K562 (cell line): Measurements from ENCODE around the gene PLA2G4C. TPM values are rescaled to one million over a fixed set of nuclear protein-coding genes. Genes with fewer than 3 reads are reported as not detected.
A peak's percentile ranks its signal among the peaks of the same experiment; 100 is the strongest.

ENCODE experiments used
- ATAC-seq: fragments of 200-7000 bp; cut with Tn5 transposase; 3 replicates; pipeline ENCODE4 v1.9.1; 2020; ENCODE audit warnings: moderate library complexity
- BruUV-seq: library from RNA; stranded (reverse); fragments of 400-500 nt; replicated peaks from 2 replicates; lab custom pipeline; 2021; lab: Mats Ljungman, UMichigan
- CTCF ChIA-PET: fragments of 300-600 bp; formaldehyde crosslinking; extraction: SDS; loops from one replicate; lab custom pipeline; 2021; ENCODE audit warnings: low intra/inter-chr PET ratio; lab: Yijun Ruan, JAX
- POLR2A ChIA-PET: fragments of 300-600, 350-650 bp; sonication (Branson Sonifier 250); formaldehyde crosslinking; extraction: SDS; loops from one replicate; lab custom pipeline; 2021; ENCODE audit warnings: antibody characterized with exemption, inconsistent platforms; lab: Yijun Ruan, JAX
- DNase-seq, 4 experiments: peaks; one replicate each; pipeline versions ENCODE4 v3.0.0 to v3.0.0-alpha.2; 2011 to 2018; ENCODE audit warnings: low spot score in 3 of 4, mixed read lengths in 3 of 4; ENCODE audit errors: extremely low read depth in 1 of 4
- FAIRE-seq: peaks from 2 replicates; lab custom pipeline; 2011; peaks lifted over from hg19 to GRCh38; lab: Jason Lieb, UNC
- H2AFZ ChIP-seq: 2 replicates; pipeline ENCODE4 v1.6.0; 2011; ENCODE audit warnings: low read depth, low read length, control low read depth, inconsistent platforms
- H3K27ac ChIP-seq: fragments of 200-600 bp; 3 replicates; pipeline ENCODE4 v1.8.0; 2011; ENCODE audit warnings: low read depth, mild to moderate bottlenecking, control low read depth, inconsistent platforms, low read length, moderate library complexity, mixed read lengths; ENCODE audit errors: extremely low read depth
- H3K27me3 ChIP-seq, 2 experiments: fragments of 300-600 bp in 1 of 2; 2 replicates in 1 of 2; 3 replicates in 1 of 2; pipeline versions ENCODE4 v1.6.0 to v1.8.0; 2011; ENCODE audit warnings: inconsistent platforms in 2 of 2, low read length in 2 of 2, mild to moderate bottlenecking in 1 of 2, mixed read lengths in 1 of 2, moderate library complexity in 1 of 2; ENCODE audit not compliant: control insufficient read depth in 2 of 2, insufficient read depth in 2 of 2
- H3K36me3 ChIP-seq: fragments of 300-600 bp; 3 replicates; pipeline ENCODE4 v1.8.0; 2011; ENCODE audit warnings: mild to moderate bottlenecking, low read length, inconsistent platforms; ENCODE audit not compliant: control insufficient read depth, insufficient read depth
- H3K4me1 ChIP-seq, 2 experiments: fragments of 200-600 bp in 1 of 2; replicated peaks in 1 of 2; 2 replicates in 1 of 2; 3 replicates in 1 of 2; pipeline versions ENCODE4 v1.5.1 to v1.8.0; 2011; ENCODE audit warnings: inconsistent platforms in 2 of 2, low read length in 2 of 2, mild to moderate bottlenecking in 1 of 2, mixed read lengths in 1 of 2, moderate library complexity in 1 of 2; ENCODE audit not compliant: control insufficient read depth in 2 of 2, insufficient read depth in 2 of 2
- H3K4me2 ChIP-seq: 2 replicates; pipeline ENCODE4 v1.6.1; 2011; ENCODE audit warnings: low read length, control low read depth, inconsistent platforms, mixed read lengths; ENCODE audit not compliant: insufficient read depth
- H3K4me3 ChIP-seq: fragments of 200-600 bp; sonication (generic), shearing (Covaris generic); 2 replicates; pipeline ENCODE4 v1.5.1; 2016; ENCODE audit warnings: control low read depth, inconsistent platforms
- H3K79me2 ChIP-seq: fragments of 200-600 bp; 3 replicates; pipeline ENCODE4 v1.8.0; 2011; ENCODE audit warnings: low read length, inconsistent platforms; ENCODE audit not compliant: control insufficient read depth, insufficient read depth
- H3K9ac ChIP-seq, 2 experiments: 2 replicates each; pipeline versions ENCODE4 v1.6.0 to v1.6.1; 2011; ENCODE audit warnings: low read depth in 2 of 2, low read length in 2 of 2, control low read depth in 1 of 2, inconsistent platforms in 1 of 2, mild to moderate bottlenecking in 1 of 2, mixed read lengths in 1 of 2; ENCODE audit not compliant: insufficient read depth in 1 of 2
- H3K9me1 ChIP-seq: one replicate; pipeline ENCODE4 v1.6.0; 2011; ENCODE audit warnings: inconsistent platforms, mild to moderate bottlenecking, low read length, moderate library complexity; ENCODE audit not compliant: control insufficient read depth, insufficient read depth
- H3K9me3 ChIP-seq: replicated peaks from 2 replicates; pipeline ENCODE4 v1.5.1; 2011; ENCODE audit warnings: low read depth, low read length, inconsistent platforms; ENCODE audit not compliant: control insufficient read depth, insufficient read depth
- H4K20me1 ChIP-seq: replicated peaks from 2 replicates; pipeline ENCODE4 v1.6.1; 2011; ENCODE audit warnings: low read length, inconsistent platforms, mixed read lengths; ENCODE audit not compliant: control insufficient read depth, insufficient read depth
- EWSR1 ChIP-seq: fragments of 450-650 bp; IDR thresholded peaks from 2 replicates; pipeline ENCODE4 v1.6.1; 2018; ENCODE audit warnings: borderline replicate concordance, mild to moderate bottlenecking, low read depth, moderate library complexity; ENCODE audit not compliant: partially characterized antibody
- HMBOX1 ChIP-seq: sonication (generic); IDR thresholded peaks from 2 replicates; pipeline ENCODE4 v1.6.1; 2016
- KDM2B ChIP-seq: fragments of 250-450 bp; sonication (Bioruptor Pico); IDR thresholded peaks from 2 replicates; pipeline ENCODE4 v1.8.0; 2021; ENCODE audit warnings: mild to moderate bottlenecking, moderate library complexity
- L3MBTL2 ChIP-seq: fragments of 450-650 bp; IDR thresholded peaks from 2 replicates; pipeline ENCODE4 v1.6.1; 2016; ENCODE audit warnings: mild to moderate bottlenecking, moderate library complexity
- MBD2 ChIP-seq: sonication (generic); IDR thresholded peaks from 2 replicates; pipeline ENCODE4 v1.6.1; 2016; ENCODE audit warnings: low read depth, borderline replicate concordance
- MNT ChIP-seq, 2 experiments: fragments of 450-650 bp; conservative IDR thresholded peaks; 2 replicates each; pipeline ENCODE4 v1.6.1; 2017; ENCODE audit warnings: mild to moderate bottlenecking in 2 of 2, moderate library complexity in 2 of 2
- NRF1 ChIP-seq, 2 experiments: fragments of 450-650 bp; IDR thresholded peaks in 1 of 2; conservative IDR thresholded peaks in 1 of 2; 2 replicates each; pipeline ENCODE4 v1.6.1; 2014; ENCODE audit warnings: mild to moderate bottlenecking in 2 of 2
- RHOXF2B ChIP-seq: fragments of 250-450 bp; sonication (Bioruptor Pico); conservative IDR thresholded peaks from 2 replicates; pipeline ENCODE4 v1.5.1; 2021
- TSHZ1 ChIP-seq: fragments of 250-450 bp; sonication (Bioruptor Pico); IDR thresholded peaks from 2 replicates; pipeline ENCODE4 v1.4.0; 2020; ENCODE audit warnings: mild to moderate bottlenecking, moderate library complexity
- ZFPM2 ChIP-seq: fragments of 250-450 bp; sonication (Bioruptor Pico); IDR thresholded peaks from 2 replicates; pipeline ENCODE4 v1.5.1; 2022; ENCODE audit warnings: mild to moderate bottlenecking
- ZNF280A ChIP-seq: fragments of 450-650 bp; IDR thresholded peaks from 2 replicates; pipeline ENCODE4 v1.6.1; 2018; ENCODE audit warnings: mild to moderate bottlenecking, low read depth; ENCODE audit not compliant: partially characterized antibody
- ZNF384 ChIP-seq: IDR thresholded peaks from 2 replicates; pipeline ENCODE4 v1.6.1; 2012; ENCODE audit warnings: low read depth, low read length, improper control_type of control experiment
- ZNF644 ChIP-seq: fragments of 200-800 bp; sonication (Bioruptor generic); IDR thresholded peaks from 2 replicates; pipeline ENCODE4 v1.6.1; 2016; ENCODE audit warnings: low read depth, missing genetic modification characterization, missing compliant biosample characterization
- ZNF778 ChIP-seq: fragments of 450-650 bp; formaldehyde crosslinking; IDR thresholded peaks from 2 replicates; pipeline ENCODE4 v1.4.0; 2020; ENCODE audit warnings: mild to moderate bottlenecking, moderate library complexity
- WGBS: fragments of 100-300 bp; shearing (Covaris generic); methylation state at CpG from one replicate; pipeline ENCODE4 v1.1.6; 2016; ENCODE audit warnings: low coverage, mixed read lengths; ENCODE audit not compliant: insufficient coverage; ENCODE audit errors: missing lambda C conversion rate; 5-methylcytosine and 5-hydroxymethylcytosine counted together
- in situ Hi-C: fragments of 300-500 bp; cut with MboI; formaldehyde crosslinking; loops from 4 replicates; pipeline ENCODE4 v1.15.0; 2018; ENCODE audit warnings: inconsistent platforms, mixed read lengths
- intact Hi-C: fragments of 100-400 bp; cut with micrococcal nuclease; formaldehyde crosslinking; loops from 2 replicates; pipeline ENCODE4 v1.14.2; 2022
- polyA plus RNA-seq, 8 experiments: library from polyadenylated mRNA; depleted of rRNA in 4 of 8; stranded (reverse) in 5 of 8; unstranded in 3 of 8; fragments of >200 nt; fragmentation: Nextera tagmentation in 2 of 8; fragmentation: Illumina TruSeq in 1 of 8; extraction: Ambion mirVana in 2 of 8; extraction: Trizol in 1 of 8; gene quantifications; 2 replicates each; pipeline versions ENCODE4 v1.2.1 to v1.2.3, GENCODE V29; 2011 to 2014; ENCODE audit warnings: inconsistent platforms in 1 of 8, missing spikeins in 1 of 8
- total RNA-seq, 7 experiments: library from RNA; depleted of rRNA in 6 of 7; stranded (reverse); fragments of >200 nt in 6 of 7; fragmentation: Illumina TruSeq in 2 of 7; extraction: Trizol in 2 of 7; gene quantifications; 2 replicates each; pipeline versions ENCODE4 v1.2.1 to v1.2.3, GENCODE V29; 2011 to 2021; ENCODE audit warnings: low replicate concordance in 1 of 7

Gene PLA2G4C
- total and polyA plus RNA-seq, 9 of the 15 experiments (the other 6 are each of a cell fraction or from before 2014, with no cell fraction given) = 0.27 to 0.35 (median 0.35) TPM; not detected in 6

GRCh38 chr19:48000846-48001245, 109.8 kb downstream of the PLA2G4C start (continued):
- no peak for TF ChIP-seq TSHZ1 (CRISPR knock-in tag)
- no peak for TF ChIP-seq ZNF280A
- TF ChIP-seq KDM2B = no peak
- TF ChIP-seq, all 486 proteins: peak for 0

GRCh38 chr19:47998800-47999199, 111.8 kb downstream of the PLA2G4C start:
- Histone ChIP-seq H3K36me3 (no peaks in the 10 kb centered on the region), H3K27me3 (peaks cover 0 to 5% of the 10 kb centered on the region in 2 experiments; a peak in 1 of 5 replicates), H3K9ac (no peak overlapping the region; a peak in 1 of 4 replicates), H3K9me3 (no peaks in the 10 kb centered on the region), H3K27ac (no peak overlapping the region; the same call in 2 of the 3 replicates), H3K9me1 (no peaks in the 10 kb centered on the region), H3K4me3 (peak overlapping the region; percentile 25), H3K79me2 (no peaks in the 10 kb centered on the region), H2AFZ (peak overlapping the region; percentile 88), H3K4me1 (peaks cover 0 to 4% of the 10 kb centered on the region in 2 experiments; a peak in 2 of 5 replicates), H4K20me1 (no peaks in the 10 kb centered on the region), H3K4me2 (peak overlapping the region; percentile 52)
- in situ Hi-C loops (no loop called here), intact Hi-C loops (no loop called here)
- 24% methylated on average over 6 of the region's 6 CpGs for WGBS
- DNase-seq = peak; percentile 29 to 46 (median 37)
- CTCF ChIA-PET = no interaction called here
- no TSS peak for BruUV-seq
- POLR2A ChIA-PET = interaction anchor here (1.0 kb wide), 1 partner anchor 11 kb away, joined by 5 read pairs; no protein-coding TSS in a partner anchor
- ATAC-seq = peak; percentile 72
- no peak for FAIRE-seq
- no peak for TF ChIP-seq HMBOX1
- TF ChIP-seq EWSR1 = no peak
- no peak for TF ChIP-seq ZNF644 (tag)
- TF ChIP-seq MNT (conservative IDR thresholded peaks at IDR 0.05) = no peak
- no peak for TF ChIP-seq MBD2
- peak; percentile 91 to 92 for TF ChIP-seq NRF1 (conservative IDR thresholded peaks at IDR 0.05 in 1 of 2, IDR thresholded peaks at IDR 0.05 in 1 of 2)
- peak; percentile 42; the same call in 1 of the 2 replicates for TF ChIP-seq L3MBTL2
- TF ChIP-seq RHOXF2B (CRISPR knock-in tag) = no peak
- TF ChIP-seq ZNF384 = no peak
- no peak for TF ChIP-seq ZNF778
- no peak for TF ChIP-seq ZFPM2 (CRISPR knock-in tag)
